Fibroblast of peridontal ligament (primary cell): ENCODE results near the gene MT1HL1.

Experiments used
- DNase-seq: peaks from one replicate; pipeline ENCODE4 v3.0.0-alpha.2; 2010; ENCODE audit errors: extremely low read depth

MT1HL1 gene

GRCh38 chr1:237004116-237004515 lies at the start of gene MT1HL1:
Gene MT1HL1, minus strand, starts transcription at chr1:237004441. Its CDS starts 69 bp downstream, at chr1:237004372.
- DNase-seq, result no peak

DNA sequence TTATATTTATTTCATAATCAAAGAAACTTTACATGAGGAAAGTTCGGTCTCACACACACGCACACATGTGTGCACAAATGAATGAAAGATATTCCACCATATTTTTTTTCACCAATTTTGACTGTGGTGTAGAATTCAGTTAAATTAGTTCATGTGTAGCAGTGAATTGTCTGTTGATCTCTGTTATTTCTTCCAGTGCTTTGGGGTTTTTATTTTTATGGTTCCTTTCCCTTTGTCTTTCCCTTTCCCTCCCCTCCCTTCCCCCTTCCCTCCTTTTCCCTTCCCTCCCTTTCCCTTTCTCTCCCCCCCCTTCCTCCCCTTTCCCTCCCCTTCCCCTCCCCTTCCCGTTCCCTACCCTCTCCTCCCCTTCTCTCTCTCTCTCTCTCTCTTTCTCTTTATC lies 46.7 kb upstream of the MT1HL1 start:
- no peak for DNase-seq

- no peak for DNase-seq
Measured at GRCh38 chr1:237050185-237050584, 45.9 kb upstream of the MT1HL1 start.

- DNase-seq, result no peak
Measured at GRCh38 chr1:237048803-237049202, 44.6 kb upstream of the MT1HL1 start.

GRCh38 chr1:237045278-237046016 lies 41.2 kb upstream of the MT1HL1 start:
- no peak for DNase-seq

DNA sequence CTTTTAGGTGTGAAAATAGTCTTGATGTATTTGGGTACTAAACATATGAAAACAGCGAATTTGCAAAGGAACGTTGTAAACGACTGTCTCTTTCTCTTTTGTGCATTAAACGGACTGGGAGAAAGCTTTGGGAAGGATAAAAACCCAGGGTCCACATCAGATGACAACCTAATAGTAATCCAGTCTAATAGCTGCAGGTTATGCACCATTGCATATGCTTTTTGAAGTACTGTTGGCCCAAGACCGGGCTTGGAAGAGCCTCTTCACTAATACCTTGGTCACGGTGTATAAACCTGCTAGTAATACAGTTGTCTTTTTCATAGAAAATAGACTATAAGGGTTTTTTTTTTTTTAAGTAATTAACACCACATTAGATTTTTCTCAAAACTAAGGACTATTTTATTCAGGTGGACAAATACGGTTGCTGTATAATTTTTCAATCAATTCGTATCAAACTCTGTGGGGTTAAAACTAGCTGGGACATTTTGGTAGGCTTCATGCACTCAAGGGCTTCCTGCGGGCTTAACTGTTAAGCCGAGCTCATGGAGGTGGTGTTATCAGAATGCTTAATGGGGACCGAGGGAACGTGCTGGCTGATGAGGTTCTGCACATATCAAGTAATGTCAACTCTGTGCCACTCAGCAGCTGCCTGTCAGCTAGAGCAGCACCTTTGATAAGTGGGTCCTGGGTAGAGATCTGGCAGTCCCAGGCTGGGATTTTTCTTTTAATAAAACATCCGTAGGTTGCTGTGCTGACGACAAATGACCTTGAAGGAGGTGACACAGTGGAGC lies 39.8 kb upstream of the MT1HL1 start:
- DNase-seq, result no peak

GRCh38 chr1:237042892-237043576 lies 38.8 kb upstream of the MT1HL1 start:
- no peak for DNase-seq

DNA sequence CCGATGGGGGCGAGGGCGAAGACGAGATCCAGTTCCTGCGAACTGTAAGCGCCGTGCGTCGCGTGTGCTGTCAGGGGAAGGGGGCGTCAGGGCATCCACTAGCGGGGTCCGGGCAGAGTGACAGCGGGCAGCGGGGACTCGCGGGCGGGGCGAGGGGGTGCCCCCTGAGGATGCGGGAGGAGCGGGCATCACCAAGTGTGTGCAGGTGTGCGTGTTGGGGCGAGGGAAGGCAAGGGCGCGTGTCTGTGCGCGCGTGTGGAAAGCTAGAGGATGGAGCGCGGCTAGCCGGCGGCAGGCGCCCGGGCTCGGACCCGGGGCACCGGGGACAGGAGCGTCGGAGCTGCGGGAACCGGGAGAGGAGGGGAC lies 38.3 kb upstream of the MT1HL1 start:
- no peak for DNase-seq

DNA sequence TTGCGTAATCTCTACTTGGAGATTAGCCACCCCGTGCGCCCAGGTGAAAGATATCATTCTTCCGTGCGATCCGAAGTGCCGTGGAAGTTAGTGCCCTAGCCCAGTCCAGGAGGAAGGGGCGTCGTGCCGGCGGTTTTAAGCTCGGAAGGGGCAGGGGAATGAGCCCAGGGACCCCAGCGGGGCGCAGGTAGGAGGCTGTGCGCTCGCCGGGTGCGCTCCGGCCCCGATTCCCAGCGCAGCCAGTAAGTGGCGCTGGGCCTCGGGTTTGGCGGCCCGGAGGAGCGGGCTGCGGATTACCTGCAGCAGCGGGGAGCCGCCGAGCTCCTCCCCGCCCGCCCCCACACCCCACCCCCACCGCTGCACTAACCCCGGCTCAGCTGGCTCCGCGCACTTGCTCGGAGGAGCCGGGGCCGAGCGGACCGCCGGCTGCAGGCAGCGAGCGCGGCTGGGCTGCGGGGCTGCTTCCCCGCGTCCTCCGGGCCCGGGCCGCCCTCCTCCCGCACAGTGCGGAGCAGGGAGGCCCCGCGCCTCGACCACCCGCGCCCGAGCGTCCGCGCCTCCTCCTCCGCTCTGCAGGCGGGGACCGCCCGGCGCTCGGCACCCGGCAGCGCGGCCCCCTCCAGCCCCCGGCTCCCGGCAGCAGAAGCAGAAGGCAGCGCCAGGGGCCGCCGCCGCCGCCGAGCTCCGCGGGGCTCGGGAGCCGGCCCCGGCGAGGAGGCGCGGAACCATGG lies 37.7 kb upstream of the MT1HL1 start, which contains the start of gene RYR2:
Gene RYR2, plus strand, starts transcription at position 390 of the 731 bp plus-strand sequence. Its CDS starts 338 bp downstream, at position 728.
- no peak for DNase-seq

- DNase-seq, result no peak
Measured at GRCh38 chr1:237041461-237041794, 37.2 kb upstream of the MT1HL1 start.

GRCh38 chr1:237040823-237041222 lies 36.6 kb upstream of the MT1HL1 start:
- no peak for DNase-seq

DNA sequence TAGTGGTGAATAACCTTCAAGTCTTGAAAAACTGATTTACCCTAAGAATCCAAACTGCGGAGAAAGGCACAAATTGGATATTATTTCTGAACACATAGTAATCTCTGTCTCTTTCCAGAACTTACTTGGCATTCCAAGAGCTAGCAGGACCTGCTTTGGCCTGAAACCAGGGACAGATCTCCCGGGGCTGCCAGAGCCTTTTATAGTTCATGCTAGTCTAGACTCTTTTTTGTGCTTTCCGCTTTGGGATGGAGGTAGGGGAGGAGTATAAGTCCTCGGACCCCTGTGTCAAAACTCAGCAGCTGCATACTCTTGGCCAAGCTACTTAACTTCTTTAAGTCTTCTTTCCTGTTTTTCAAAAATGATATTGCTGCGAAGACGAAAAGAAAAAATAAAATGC lies 34.0 kb upstream of the MT1HL1 start:
- no peak for DNase-seq

- DNase-seq, result no peak
Measured at GRCh38 chr1:237035759-237036158, 31.5 kb upstream of the MT1HL1 start.

DNA sequence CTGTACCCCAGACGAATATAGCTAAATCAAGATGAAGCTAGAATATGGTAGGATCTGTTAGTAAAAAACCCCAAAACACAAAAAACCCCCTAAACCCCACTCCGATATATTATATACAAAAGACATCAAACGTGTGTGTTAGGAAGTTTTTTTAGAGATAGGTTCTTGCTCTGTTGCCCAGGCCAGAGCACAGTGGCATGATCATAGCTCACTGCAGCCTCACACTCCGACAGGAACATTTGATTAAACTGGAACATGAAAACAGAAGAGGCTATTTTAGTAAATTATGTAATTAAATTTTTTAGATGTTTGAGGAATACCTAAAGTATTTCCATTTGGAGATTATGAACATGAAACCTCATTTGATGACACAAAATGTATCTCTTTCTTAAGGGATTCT lies 29.6 kb upstream of the MT1HL1 start:
- DNase-seq, result no peak

GRCh38 chr1:237033061-237033460 lies 28.8 kb upstream of the MT1HL1 start:
- DNase-seq, result no peak

GRCh38 chr1:237032029-237032428 lies 27.8 kb upstream of the MT1HL1 start:
- DNase-seq, result no peak

DNA sequence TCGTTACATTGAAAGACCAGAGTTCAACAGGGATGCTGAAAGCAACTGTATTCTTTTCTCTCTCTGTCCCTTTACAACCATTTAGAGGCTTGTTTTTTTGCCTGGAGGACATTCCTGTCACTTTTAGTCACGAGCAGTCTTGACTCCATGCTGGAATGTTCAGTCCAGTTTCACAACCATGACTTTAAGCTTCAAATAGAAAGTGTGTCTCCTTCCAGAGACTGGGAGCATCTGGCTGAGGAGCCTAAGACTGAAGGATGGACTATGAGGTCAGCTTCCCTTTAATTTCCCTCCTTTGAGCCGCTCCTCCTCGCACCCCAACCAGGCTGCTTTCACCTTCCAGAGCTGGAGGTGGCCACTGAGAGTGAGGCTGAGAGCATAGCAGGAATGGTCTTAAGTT lies 27.2 kb upstream of the MT1HL1 start:
- DNase-seq, result no peak

DNA sequence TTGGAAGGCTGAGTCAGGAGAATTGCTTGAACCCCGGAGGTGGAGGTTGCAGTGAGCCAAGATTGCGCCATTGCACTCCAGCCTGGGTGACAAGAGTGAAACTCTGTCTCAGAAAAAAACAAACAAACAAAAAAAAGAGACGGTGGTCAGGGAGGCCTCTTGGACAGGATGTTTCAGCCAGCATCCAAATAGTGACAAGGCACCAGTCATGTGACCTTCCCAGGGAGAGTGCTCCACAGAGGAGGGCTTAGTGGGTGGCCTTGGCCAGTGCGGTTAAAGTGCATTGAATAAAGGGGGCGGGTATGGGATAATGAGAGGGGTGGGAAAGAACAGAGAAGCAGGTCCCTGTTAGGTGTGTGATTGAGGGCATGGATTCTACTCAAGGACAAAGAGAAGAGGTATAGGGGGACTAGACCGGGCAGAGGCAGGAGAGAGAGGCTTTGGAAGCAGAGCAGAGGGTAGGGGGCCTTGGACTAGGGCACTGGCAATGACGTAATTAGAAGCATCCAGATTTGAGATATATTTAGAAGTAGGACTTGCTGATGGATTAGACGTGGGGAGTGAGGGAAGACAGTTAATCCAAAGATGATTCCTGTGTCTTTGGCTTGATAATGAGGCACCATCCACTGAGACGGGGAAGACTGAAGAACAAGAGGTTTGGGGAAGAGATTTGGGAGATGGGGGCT lies 25.8 kb upstream of the MT1HL1 start:
- no peak for DNase-seq

GRCh38 chr1:237029240-237029639 lies 25.0 kb upstream of the MT1HL1 start:
- DNase-seq, result no peak

DNA sequence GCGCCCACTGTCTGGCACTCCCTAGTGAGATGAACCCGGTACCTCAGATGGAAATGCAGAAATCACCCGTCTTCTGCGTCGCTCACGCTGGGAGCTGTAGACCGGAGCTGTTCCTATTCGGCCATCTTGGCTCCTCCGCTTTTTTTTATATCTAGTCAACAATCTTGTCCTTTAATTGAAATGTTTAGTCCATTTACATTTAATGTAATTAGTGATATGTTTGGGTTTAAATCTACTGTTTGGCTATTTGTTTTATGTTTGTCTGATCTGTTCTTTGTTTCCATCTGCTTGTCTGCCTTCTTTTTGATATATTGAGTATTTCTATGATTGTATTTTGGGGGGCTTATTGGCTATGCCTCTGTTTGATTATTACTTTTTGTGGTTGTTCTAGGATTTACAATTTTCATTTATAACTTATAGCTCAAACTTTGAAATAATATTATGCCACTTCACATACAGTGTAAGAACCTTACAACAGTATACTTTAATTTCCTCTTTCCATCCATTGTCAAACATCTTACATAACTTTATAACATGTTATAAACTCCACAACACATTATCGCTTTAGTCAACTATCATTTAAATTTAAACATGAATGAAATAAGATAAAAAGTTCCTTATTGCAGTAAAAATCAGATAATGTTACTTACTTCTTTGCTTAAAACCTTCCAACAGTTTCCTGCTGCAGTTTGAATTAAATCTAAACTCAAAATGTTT lies 21.3 kb upstream of the MT1HL1 start:
- no peak for DNase-seq

DNA sequence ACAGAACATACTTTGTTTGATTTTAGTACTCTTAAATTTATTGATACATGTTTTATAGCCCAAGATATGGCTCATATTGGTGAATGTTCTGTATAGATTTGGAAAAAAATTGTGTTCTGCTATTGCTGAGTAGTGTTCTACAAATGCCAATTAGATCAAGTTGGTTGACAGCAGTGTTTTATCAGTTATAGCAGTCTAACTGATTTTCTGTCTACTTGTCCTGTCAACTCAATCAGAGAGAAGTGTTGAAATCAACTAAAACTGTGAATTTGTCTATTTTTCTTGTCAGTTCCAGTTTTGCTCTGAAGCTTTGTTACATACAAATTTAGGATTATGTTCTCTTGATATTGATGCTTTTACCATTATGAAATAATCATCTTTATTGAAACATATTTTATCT lies 14.7 kb upstream of the MT1HL1 start:
- DNase-seq, result no peak
